Activated naive CD8-positive, alpha-beta T cell treated with anti-CD3 and anti-CD28 coated beads, Interleukin-2, amount 50 U/mL, for 16 hours (primary cell): ENCODE data around the gene RHBDD1.

Source experiments
- DNase-seq: peaks from one replicate; pipeline ENCODE4 v3.0.0-alpha.2; 2020; ENCODE audit warnings: low read depth, low spot score

Gene RHBDD1

DNA sequence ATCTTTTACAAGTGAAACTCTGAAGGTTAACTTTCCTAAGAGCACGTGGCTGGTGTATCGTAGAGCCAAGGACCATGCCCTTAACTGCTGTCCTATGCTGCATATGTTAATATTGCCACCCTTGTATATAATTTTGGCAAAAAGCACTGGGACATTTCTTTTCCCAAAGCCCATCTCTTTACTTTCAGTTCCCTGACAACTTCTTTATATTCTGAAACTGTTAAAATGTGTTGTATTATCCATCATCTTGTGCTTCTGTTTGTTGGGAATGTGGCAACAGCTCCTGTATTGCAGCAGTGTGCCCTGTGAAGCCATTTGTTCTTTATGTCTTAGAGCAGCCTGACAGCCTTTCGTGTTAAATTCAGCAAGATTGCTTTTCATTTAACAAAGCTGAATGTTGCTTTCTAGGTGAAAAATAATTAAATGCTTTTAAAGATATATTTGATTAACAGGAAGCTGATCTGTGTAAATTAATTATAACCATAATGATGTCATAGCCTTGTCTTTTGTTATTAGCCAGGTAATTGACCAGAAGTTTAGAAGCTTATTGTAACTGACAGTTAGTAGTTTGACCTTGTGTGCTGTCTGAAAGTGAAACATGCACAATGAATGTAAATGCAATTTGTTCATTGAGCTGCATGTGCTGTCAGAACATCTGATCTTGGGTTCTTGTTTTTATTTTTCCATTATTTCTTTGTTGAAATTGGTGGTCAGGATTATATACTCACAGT lies 9.7 kb downstream of the RHBDD1 start:
- DNase-seq: no peak

GRCh38 chr2:226847090-226847489 lies 11.2 kb downstream of the RHBDD1 start:
- DNase-seq: no peak

DNA sequence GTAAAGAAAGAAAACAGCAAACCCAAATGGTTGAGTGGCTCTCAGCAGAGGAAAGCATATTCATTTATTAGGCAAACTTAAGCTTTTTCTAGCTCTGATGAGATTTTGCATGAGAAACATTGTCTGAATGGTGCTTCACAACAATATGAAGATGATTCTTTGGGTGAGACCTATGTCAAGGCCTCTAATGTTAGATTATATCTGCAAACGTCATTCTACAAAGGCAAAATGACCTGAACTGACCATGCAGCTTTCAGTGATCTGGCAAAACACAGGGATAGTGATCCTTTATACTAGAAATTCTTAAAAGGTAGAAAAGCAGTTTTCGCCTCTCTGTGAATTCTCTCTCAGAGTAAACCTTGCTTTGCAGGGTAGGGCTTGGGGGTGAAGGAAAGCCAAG lies 11.7 kb downstream of the RHBDD1 start:
- no peak for DNase-seq

- no peak for DNase-seq
These were observed 13.5 kb downstream of the RHBDD1 start for GRCh38 chr2:226849349-226849748.

- DNase-seq: no peak
These were observed 14.2 kb downstream of the RHBDD1 start for GRCh38 chr2:226850024-226850423.

DNA sequence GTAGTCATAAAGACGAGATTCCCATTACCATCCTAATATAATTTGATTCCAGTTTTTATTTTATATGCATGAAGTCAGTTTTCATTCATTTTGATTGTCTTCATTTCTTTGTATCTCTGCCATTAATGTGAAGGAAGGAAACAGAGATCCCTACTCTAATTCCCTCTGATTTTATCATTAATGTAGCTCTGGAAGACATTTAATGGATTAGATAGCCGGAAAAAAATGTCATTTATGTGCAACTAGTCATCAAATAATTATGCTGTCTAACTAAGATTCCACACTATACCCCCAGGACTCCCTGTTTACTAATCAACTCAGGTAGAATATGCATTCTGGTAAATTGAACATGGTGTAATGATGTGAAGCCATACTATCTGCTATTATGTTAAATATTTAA lies 19.9 kb downstream of the RHBDD1 start:
- DNase-seq: no peak

DNA sequence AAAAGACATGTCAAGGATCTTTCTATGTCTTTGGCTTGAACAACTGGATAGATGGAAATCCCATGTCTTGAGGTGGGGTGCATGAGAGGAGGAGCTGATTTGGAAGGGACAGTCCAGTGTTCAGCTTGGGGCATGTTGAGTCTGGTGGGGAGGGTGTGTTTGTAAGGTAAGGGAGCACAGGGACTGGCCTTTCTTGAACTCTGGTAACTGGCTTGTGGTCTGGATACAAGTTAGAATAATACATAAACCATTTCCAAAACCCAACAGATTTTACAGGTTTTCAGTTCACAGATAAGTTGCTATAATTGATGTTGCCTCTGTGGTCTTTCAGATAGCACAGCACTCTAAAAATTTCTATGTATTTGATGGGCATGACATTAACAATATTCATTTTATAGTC lies 24.2 kb downstream of the RHBDD1 start:
- DNase-seq: no peak

DNA sequence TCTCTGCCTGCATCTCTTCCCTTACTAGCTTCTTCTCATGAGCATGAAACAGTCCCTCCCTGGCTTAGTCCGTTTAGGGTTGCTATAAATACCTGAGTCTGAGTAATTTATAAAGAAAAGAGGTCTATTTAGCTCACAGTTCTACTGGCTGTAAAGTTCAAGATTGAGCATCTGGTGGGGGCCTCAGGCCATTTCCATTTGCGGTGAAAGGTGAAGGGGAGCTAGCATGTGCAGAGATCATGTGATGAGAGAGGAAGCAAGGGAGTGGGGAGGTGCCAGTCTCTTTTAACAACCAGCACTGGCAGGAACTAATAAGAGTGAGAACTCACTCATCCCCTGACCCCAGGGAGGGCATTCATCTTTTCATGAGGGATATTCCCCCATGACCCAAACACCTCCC lies 26.8 kb downstream of the RHBDD1 start:
- DNase-seq: no peak

GRCh38 chr2:226865273-226865672 lies 29.4 kb downstream of the RHBDD1 start:
- no peak for DNase-seq

- no peak for DNase-seq
These were observed 29.9 kb downstream of the RHBDD1 start for GRCh38 chr2:226865710-226866109.

DNA sequence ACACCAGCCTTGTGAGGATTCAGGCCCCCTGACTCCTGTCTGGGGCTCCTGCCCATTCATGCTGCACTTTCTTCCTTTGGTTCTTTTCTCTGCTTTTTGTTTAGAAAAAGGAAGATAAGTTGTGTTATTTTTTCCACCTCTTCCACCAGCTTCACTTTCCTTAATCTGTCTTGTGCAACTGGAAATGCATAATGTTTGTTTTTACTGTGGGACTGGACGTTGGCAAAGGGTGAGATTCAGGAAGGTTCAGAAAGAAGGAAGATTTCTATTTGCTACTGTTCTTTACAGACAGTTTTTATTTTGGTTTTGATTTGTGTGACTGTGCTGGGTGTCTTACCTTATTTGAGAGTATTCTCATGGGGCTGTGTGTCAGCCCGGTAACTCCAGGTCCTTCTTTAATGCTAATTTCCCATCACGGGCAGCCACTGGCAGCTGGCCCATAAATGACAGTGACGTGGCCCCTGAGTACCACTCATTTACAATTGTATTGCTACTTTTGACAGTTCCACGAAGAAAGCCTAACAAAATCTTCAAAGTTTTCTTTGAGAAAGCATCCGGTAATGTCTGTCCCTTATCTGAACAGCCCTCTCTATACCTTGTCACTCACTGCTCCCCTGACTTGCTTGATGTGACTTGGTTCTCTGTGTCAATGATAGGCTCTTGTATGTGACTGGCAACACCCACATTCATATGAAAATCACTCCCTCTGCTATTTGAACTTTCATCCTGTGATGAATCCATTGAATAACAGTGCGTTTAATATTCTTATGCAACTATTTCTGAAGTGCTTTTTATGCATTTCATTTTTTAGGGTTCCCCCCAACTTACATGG lies 32.7 kb downstream of the RHBDD1 start:
- no peak for DNase-seq

GRCh38 chr2:226869371-226869770 lies 33.5 kb downstream of the RHBDD1 start:
- DNase-seq: no peak

DNA sequence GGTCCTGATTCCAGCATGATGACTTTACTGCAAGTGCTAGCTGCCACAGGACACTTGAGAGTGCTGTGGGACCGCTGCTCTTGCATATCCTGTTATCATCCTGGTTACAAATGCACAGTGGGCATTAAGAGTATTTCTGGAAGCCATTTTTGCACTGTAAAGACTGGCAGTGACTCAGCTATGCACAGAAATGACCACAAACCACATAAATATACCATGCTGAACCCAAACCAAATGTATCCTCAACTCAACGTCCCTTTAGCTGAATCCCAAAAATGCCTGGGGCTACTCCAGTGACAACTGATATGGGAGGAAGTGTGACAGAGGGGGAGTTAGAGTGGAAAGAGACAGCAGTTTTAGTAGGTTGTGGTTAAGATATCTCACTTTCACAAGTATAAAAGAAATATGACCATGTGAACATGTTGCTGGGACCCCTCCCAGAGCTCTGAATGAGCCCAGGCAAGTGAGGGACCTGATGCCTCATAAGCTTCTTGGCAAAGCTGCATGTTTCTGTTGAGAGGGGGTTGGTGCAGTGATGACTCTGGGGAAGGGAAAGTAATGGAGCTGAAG lies 37.3 kb downstream of the RHBDD1 start:
- DNase-seq: no peak

GRCh38 chr2:226873826-226874225 lies 38.0 kb downstream of the RHBDD1 start:
- DNase-seq: no peak

- no peak for DNase-seq
These were observed 38.9 kb downstream of the RHBDD1 start for GRCh38 chr2:226874749-226875148.

DNA sequence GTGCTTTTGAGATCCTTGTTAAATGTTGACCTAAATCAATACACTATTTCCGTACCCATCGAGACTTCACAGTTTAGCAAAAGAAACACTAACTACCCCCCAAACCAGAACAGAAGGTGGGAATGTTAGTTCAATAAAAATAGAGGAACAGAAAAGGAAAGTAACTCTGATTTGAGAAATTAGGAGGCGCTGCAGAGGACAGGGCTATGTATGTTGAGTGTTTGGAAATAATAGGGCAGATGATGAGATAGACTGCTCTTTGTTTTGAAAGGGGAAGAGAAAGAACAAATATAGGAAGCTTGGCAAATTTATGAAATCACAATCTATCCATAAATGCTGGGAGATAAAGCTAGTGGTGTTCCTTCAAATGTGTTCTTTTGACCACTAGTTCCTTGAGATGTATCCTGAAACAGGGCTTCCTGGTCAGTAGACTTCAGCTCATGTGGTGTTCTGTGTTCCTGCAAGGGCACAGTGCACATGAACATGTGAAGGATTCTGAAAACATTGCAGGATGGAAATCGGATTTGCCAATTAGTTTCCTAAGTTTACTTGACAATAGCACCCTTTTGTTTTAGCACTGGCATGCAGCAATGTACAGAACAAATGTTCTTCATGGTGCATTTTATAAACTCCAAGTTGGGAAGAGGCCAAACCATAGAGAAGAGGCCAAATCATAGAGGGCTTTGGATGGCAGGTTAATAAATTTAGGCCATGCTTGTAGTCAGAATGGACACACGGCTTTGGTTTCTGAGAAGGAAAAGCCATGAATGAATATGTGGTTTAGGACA lies 39.8 kb downstream of the RHBDD1 start:
- no peak for DNase-seq

DNA sequence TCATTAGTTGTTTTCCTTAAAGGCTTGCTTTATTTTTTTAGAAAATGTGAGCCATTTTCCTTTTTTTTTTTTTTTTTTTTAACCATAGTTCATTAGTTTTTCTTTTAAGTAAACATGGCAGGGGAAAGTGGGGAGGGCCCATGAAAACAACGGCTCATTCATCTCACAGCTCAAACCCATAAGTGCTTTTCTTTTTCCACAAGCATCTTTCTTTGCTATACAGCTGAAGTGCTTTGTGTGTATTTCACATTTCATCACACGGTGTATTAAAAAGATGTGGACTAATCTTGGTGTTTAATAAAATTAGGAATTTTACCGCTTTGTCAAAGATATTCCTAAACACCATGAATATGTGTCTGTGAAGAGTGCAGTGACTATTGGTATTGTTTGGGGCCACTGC lies 41.6 kb downstream of the RHBDD1 start:
- no peak for DNase-seq

- DNase-seq: no peak
These were observed 45.4 kb downstream of the RHBDD1 start for GRCh38 chr2:226881287-226881686.

DNA sequence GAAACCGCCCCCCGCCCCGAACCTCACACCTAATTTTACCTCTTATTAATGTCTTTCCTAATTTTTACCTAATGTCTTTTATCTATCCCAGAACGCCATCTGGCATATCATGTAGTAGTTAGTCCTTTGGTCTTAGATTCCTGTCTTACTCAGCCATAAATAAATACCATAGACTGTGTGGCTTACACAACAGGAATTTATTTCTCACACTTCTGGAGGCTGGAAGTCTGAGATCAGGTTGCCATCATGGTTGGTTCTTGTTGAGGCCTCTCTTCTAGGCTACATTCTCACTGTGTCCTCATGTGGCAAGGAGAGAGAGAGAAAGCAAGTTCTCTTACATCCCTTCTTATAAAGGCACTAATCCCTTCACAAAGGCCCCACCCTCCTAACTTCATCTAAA lies 46.8 kb downstream of the RHBDD1 start:
- DNase-seq: no peak

DNA sequence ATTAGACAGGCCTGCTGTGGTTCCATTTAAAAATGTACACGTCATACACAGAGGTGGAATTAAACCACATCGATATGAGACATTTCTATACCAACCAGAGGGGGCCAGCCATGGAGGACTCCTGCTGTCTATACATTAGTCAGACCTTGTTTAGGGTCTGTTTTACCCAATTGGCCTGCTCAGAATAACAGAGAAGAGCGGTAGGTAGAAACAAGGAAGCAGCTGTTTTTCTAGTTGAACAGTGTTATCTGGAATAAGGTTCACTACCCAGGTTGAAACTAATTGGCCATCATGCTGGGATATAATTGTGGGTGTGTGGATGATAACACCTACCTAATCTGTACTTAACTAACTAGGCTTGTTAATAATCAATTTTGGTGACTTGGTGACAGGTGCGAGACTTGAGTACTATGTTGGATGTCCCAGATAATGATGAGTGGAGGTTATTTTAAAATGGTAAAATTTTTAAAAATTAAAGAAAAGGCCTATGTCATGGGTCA lies 47.5 kb downstream of the RHBDD1 start:
- DNase-seq: no peak

DNA sequence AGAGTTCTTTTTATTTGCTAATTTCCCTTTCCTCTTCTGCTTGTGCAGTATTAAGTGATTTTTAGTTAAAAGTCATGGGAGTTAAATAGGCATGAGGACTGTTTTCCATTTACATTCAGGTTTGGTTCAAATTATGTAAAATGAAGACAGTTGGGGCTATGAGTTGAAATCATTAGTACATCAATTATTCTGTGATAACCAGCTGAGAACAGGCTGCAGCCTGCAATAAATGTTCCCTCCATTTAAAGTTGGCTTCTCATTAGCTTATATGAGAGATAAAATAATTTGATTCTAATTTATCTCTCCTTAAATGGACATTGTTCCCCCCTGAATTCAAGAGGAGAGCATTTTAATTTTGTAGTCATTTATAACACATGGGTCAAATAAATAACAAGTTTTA lies 48.3 kb downstream of the RHBDD1 start:
- no peak for DNase-seq
